SK-N-SH (cell line): ENCODE measurements around the gene KIF3C. TPM values are rescaled to one million over a fixed set of nuclear protein-coding genes. Genes with fewer than 3 reads are reported as not detected.
"Not testable (repeated sequence)": the region's sequence is repeated elsewhere in the genome, so short reads cannot be mapped to it uniquely, and the experiment has no call there.

Experiments used
- CTCF ChIA-PET: fragments of 300-600, 350-600 bp; formaldehyde crosslinking; extraction: SDS; loops from one replicate; lab custom pipeline; 2021; lab: Yijun Ruan, JAX
- POLR2A ChIA-PET: fragments of 350-600 bp; sonication (Branson Sonifier 250); formaldehyde crosslinking; extraction: SDS; loops from one replicate; lab custom pipeline; 2020; ENCODE audit warnings: antibody characterized with exemption, inconsistent platforms; lab: Yijun Ruan, JAX
- DNase-seq: peaks from one replicate; pipeline ENCODE4 v3.0.0; 2012
- H2AFZ ChIP-seq: fragments of 200-600 bp; sonication (generic); 2 replicates; pipeline ENCODE4 v1.8.1; 2016; ENCODE audit warnings: antibody characterized with exemption, mild to moderate bottlenecking, low read depth
- H3F3A ChIP-seq: fragments of 200-600 bp; sonication (generic); replicated peaks from 2 replicates; pipeline ENCODE3; 2016; ENCODE audit warnings: antibody characterized with exemption, mild to moderate bottlenecking; ENCODE audit not compliant: insufficient read depth
- H3K27ac ChIP-seq, 2 experiments: fragments of 200-500 bp in 1 of 2; fragments of 200-600 bp in 1 of 2; sonication (Bioruptor generic) in 1 of 2; sonication (generic), shearing (Covaris generic) in 1 of 2; 2 replicates each; pipeline versions ENCODE4 v1.5.1 to v1.6.1; 2014 to 2016; ENCODE audit warnings: low read depth in 2 of 2, inconsistent platforms in 1 of 2, low read length in 1 of 2, mild to moderate bottlenecking in 1 of 2, mixed read lengths in 1 of 2
- H3K27me3 ChIP-seq: fragments of 200-600 bp; sonication (generic), shearing (Covaris generic); 2 replicates; pipeline ENCODE4 v1.6.1; 2016; ENCODE audit warnings: mixed run types; ENCODE audit not compliant: insufficient read depth
- H3K36me3 ChIP-seq, 2 experiments: fragments of 200-500 bp in 1 of 2; fragments of 200-600 bp in 1 of 2; sonication (Bioruptor generic) in 1 of 2; sonication (generic) in 1 of 2; replicated peaks in 1 of 2; 2 replicates each; pipeline versions ENCODE3 to v1.5.1; 2014 to 2016; ENCODE audit warnings: low read length in 1 of 2, mild to moderate bottlenecking in 1 of 2; ENCODE audit not compliant: insufficient read depth in 2 of 2, control insufficient read depth in 1 of 2
- H3K4me1 ChIP-seq, 2 experiments: fragments of 200-500 bp in 1 of 2; fragments of 200-600 bp in 1 of 2; sonication (Bioruptor generic) in 1 of 2; sonication (generic), shearing (Covaris generic) in 1 of 2; 2 replicates each; pipeline versions ENCODE4 v1.5.1 to v1.6.1; 2014 to 2016; ENCODE audit warnings: low read depth in 1 of 2, low read length in 1 of 2, mixed run types in 1 of 2; ENCODE audit not compliant: insufficient read depth in 2 of 2, control insufficient read depth in 1 of 2
- H3K4me2 ChIP-seq: fragments of 200-600 bp; sonication (generic), shearing (Covaris generic); 2 replicates; pipeline ENCODE4 v1.6.1; 2017; ENCODE audit warnings: mixed run types
- H3K4me3 ChIP-seq, 2 experiments: fragments of 200-500 bp in 1 of 2; fragments of 200-600 bp in 1 of 2; sonication (Bioruptor generic) in 1 of 2; sonication (generic), shearing (Covaris generic) in 1 of 2; 2 replicates each; pipeline versions ENCODE4 v1.5.1 to v1.8.1; 2014 to 2016; ENCODE audit warnings: low read depth in 2 of 2, inconsistent platforms in 1 of 2, low read length in 1 of 2, mild to moderate bottlenecking in 1 of 2, mixed read lengths in 1 of 2, moderate library complexity in 1 of 2
- H3K79me2 ChIP-seq: fragments of 200-600 bp; sonication (generic); 2 replicates; pipeline ENCODE4 v1.8.1; 2017; ENCODE audit warnings: mild to moderate bottlenecking; ENCODE audit not compliant: insufficient read depth
- H3K9ac ChIP-seq: fragments of 200-600 bp; sonication (generic); 2 replicates; pipeline ENCODE4 v1.6.1; 2017; ENCODE audit warnings: mixed run types
- H3K9me2 ChIP-seq: fragments of 200-600 bp; sonication (generic); 2 replicates; pipeline ENCODE4 v1.6.1; 2017; ENCODE audit warnings: mixed run types
- H3K9me3 ChIP-seq: fragments of 200-600 bp; sonication (generic); 2 replicates; pipeline ENCODE4 v1.6.1; 2017; ENCODE audit warnings: mixed run types, mild to moderate bottlenecking, moderate library complexity
- H4K20me1 ChIP-seq: fragments of 200-600 bp; sonication (generic); 2 replicates; pipeline ENCODE4 v1.6.1; 2017; ENCODE audit warnings: mild to moderate bottlenecking, mixed run types; ENCODE audit not compliant: insufficient read depth
- EP300 ChIP-seq, 2 experiments: IDR thresholded peaks; 2 replicates each; pipeline versions ENCODE4 v1.4.0 to v1.6.1; 2012; ENCODE audit warnings: borderline replicate concordance in 1 of 2, low read depth in 1 of 2, low read length in 1 of 2
- EZH2phosphoT487 ChIP-seq: fragments of 200-600 bp; sonication (generic); IDR thresholded peaks from 2 replicates; pipeline ENCODE4 v1.6.1; 2017; ENCODE audit warnings: low read depth, mixed run types, mild to moderate bottlenecking, antibody characterized with exemption, moderate library complexity, borderline replicate concordance
- MEF2A ChIP-seq: IDR thresholded peaks from 2 replicates; pipeline ENCODE4 v1.4.0; 2012; ENCODE audit warnings: low read depth, borderline replicate concordance
- POLR2AphosphoS5 ChIP-seq: IDR thresholded peaks from 2 replicates; pipeline ENCODE4 v1.6.1; 2012; ENCODE audit warnings: low read depth, low read length
- RCOR1 ChIP-seq: fragments of 150-350 bp; IDR thresholded peaks from 2 replicates; pipeline ENCODE4 v1.6.1; 2017; ENCODE audit warnings: antibody characterized with exemption, low read length
- SIN3A ChIP-seq: IDR thresholded peaks from 2 replicates; pipeline ENCODE4 v1.6.1; 2012; ENCODE audit warnings: low read depth, mild to moderate bottlenecking, low read length, moderate library complexity, borderline replicate concordance
- SMC3 ChIP-seq: IDR thresholded peaks from 2 replicates; pipeline ENCODE4 v1.6.1; 2012; ENCODE audit warnings: low read depth, low read length, improper control_type of control experiment
- WGBS: methylation state at CpG from one replicate; pipeline ENCODE4 v1.1.6; 2017; ENCODE audit warnings: low lambda C conversion rate; 5-methylcytosine and 5-hydroxymethylcytosine counted together
- polyA plus RNA-seq, 3 experiments: library from polyadenylated mRNA; depleted of rRNA; stranded (reverse); fragments of >200 nt; gene quantifications; 2 replicates each; pipeline ENCODE4 v1.2.3, GENCODE V29; 2012
- TF ChIP-seq, protein P1 (sequence below): IDR thresholded peaks from 2 replicates; pipeline ENCODE4 v1.4.0; 2012; ENCODE audit warnings: low read depth, borderline replicate concordance
- TF ChIP-seq, protein P2 (sequence below): IDR thresholded peaks from 2 replicates; pipeline ENCODE4 v1.4.0; 2012; ENCODE audit warnings: low read depth, borderline replicate concordance

The KIF3C gene
- polyA plus RNA-seq, 1 of the 3 experiments (the other 2 are of a cell fraction), result 29.5 TPM

DNA sequence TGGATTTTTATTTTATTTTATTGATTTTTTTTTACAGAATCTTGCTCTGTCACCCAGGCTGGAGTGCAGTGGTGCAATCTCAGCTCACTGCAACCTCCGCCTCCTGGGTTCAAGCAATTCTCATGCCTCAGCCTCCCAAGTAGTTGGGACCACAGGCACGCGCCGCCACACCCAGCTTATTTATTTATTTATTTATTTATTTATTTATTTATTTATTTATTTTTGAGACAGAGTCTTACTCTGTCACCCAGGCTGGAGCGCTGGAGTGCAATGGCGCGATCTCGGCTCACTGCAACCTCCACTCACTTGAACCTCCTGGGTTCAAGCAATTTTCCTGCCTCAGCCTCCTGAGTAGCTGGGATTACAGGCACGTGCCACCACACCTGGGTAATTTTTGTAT is 86.0 kb downstream of the KIF3C start:
- H3K9ac ChIP-seq, H4K20me1 ChIP-seq, H3F3A ChIP-seq, H3K4me2 ChIP-seq, H3K27ac ChIP-seq, H2AFZ ChIP-seq, H3K4me1 ChIP-seq, H3K27me3 ChIP-seq, DNase-seq, H3K79me2 ChIP-seq, POLR2A ChIA-PET, H3K9me2 ChIP-seq, H3K9me3 ChIP-seq, H3K4me3 ChIP-seq, H3K36me3 ChIP-seq: not testable (repeated sequence)
- CTCF ChIA-PET, result interaction anchor here (1.3 to 2.0 kb wide), 4 partner anchors 17 to 55 kb away, joined by 3 to 6 read pairs (median 3); no protein-coding TSS in a partner anchor
- 76% methylated on average over 9 of the region's 9 CpGs for WGBS

- Histone ChIP-seq H3K79me2 (no peaks in the 10 kb centered on the region), H3F3A (no peaks in the 10 kb centered on the region), H3K9me3 (no peaks in the 10 kb centered on the region), H2AFZ (no peak overlapping the region), H3K4me2 (no peak overlapping the region), H4K20me1 (no peaks in the 10 kb centered on the region), H3K4me3 (no peak overlapping the region), H3K9ac (no peak overlapping the region), H3K9me2 (no peaks in the 10 kb centered on the region), H3K4me1 (peaks cover 0 to 4% of the 10 kb centered on the region in 2 experiments; a peak in 1 of 4 replicates), H3K27ac (no peak overlapping the region), H3K36me3 (no peaks in the 10 kb centered on the region), H3K27me3 (no peaks in the 10 kb centered on the region)
- no peak for DNase-seq
- no peak for TF ChIP-seq SMC3
- TF ChIP-seq, protein P1, sequence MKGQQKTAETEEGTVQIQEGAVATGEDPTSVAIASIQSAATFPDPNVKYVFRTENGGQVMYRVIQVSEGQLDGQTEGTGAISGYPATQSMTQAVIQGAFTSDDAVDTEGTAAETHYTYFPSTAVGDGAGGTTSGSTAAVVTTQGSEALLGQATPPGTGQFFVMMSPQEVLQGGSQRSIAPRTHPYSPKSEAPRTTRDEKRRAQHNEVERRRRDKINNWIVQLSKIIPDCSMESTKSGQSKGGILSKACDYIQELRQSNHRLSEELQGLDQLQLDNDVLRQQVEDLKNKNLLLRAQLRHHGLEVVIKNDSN, result no peak
- no peak for TF ChIP-seq SIN3A
- no peak for TF ChIP-seq POLR2AphosphoS5
- TF ChIP-seq EP300 (IDR thresholded peaks at IDR 0.05; ENCODE audit: borderline replicate concordance in 1 of 2, low read depth in 1 of 2, low read length in 1 of 2), result no peak
- no peak for TF ChIP-seq EZH2phosphoT487
- no peak for TF ChIP-seq RCOR1
- no peak for TF ChIP-seq MEF2A
- TF ChIP-seq, protein P2, sequence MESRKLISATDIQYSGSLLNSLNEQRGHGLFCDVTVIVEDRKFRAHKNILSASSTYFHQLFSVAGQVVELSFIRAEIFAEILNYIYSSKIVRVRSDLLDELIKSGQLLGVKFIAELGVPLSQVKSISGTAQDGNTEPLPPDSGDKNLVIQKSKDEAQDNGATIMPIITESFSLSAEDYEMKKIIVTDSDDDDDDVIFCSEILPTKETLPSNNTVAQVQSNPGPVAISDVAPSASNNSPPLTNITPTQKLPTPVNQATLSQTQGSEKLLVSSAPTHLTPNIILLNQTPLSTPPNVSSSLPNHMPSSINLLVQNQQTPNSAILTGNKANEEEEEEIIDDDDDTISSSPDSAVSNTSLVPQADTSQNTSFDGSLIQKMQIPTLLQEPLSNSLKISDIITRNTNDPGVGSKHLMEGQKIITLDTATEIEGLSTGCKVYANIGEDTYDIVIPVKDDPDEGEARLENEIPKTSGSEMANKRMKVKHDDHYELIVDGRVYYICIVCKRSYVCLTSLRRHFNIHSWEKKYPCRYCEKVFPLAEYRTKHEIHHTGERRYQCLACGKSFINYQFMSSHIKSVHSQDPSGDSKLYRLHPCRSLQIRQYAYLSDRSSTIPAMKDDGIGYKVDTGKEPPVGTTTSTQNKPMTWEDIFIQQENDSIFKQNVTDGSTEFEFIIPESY, result no peak
- CTCF ChIA-PET, result interaction anchor here (0.8 to 2.0 kb wide), 7 partner anchors 8 to 55 kb away, joined by 3 to 6 read pairs (median 3); no protein-coding TSS in a partner anchor
- POLR2A ChIA-PET, result no interaction called here
These were observed 86.7 kb downstream of the KIF3C start for GRCh38 chr2:25895610-25896009.
